ENCODE measurements around the gene LIPC.

The LIPC gene

DNA sequence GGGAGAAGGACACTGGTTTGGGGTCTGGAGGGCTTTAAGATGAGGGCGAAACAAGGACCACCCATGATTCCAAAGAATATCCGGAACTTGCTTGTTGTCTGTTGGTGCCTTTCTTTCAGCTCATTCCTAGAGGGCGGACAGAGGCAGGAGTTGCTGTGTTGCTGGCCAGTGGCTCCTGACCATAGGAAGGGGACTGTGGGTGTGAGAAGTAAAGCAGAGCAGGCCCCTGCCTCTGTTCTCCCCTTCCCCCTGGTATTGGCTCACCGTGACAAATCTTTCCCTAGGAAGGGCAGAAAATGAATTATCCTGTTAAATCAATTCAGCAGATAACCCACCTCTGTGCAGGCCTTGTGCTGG, 89.1 kb downstream of the LIPC start:
- DNase-seq, result no peak

DNA sequence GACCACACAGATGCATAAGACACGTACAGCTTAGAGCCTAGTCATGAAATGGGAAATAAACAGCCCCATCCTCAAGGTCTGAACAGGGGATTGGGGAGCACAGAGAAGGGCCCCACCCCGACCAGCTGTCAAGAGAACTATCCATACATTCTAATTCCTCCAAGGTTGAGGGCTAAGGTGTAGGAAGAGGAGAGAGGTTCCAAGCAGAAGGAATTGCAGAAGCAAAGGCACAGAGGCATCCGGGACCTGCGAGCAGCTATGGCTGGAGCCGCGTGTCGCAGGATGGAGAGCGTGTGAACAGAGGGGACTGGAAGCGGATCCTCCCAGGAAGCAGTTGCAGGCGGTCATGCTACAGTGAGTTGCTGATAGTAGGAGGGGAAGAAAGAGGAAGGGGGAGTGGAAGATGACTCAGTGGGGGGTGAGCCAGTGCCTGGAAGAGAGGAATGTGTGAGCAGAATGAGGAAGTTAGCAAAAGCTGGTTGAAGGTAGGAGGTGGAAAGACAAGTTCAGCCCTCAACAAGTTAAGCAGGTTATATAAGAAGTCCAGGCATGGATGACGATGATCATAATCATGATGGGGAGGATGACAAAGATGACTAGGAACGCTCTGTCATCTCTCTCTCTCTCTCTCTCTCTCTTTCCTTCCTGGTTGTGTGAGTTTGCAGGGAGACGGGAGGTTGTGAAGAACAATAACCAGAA, 89.7 kb downstream of the LIPC start:
- no peak for DNase-seq

DNA sequence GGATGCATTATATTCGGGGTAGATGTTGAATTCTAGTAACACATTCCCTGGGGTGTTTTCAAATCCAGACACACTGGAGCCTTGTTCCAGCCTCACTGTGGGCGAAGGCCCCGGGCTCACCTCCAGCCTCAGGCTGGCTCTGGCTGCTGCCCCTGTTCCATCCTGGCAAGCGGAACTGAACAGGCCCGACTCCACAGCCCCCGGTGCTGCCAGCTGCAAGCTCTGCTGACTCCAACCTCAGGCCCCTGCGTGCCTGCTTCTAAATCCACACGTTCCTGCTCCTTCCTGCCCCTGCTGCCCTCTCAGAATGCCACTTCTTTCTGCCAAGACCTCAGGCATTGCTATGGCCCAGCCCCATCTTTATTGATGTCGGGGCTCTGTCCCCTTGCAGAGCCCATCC, 90.6 kb downstream of the LIPC start:
- no peak for DNase-seq

DNA sequence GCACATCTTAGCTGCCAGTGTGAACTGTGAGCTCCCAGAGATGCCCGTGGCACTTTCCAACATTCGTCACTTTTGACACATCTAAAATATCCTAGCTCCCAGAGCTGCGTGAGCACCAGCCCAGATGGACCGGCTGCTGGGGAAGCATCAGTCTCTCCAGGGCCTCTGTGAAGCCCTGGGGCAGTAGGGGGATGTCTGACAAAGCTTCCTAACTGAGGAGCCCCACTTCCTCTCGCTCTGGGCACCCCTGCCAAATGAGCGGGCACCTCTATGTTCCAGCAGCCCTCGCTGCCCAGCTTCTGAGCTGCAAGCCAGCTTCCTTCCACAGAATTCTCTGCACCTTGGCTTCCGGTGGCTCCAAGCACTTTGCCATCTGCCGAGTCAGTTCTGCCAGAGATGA, 91.1 kb downstream of the LIPC start:
- DNase-seq, result no peak

DNA sequence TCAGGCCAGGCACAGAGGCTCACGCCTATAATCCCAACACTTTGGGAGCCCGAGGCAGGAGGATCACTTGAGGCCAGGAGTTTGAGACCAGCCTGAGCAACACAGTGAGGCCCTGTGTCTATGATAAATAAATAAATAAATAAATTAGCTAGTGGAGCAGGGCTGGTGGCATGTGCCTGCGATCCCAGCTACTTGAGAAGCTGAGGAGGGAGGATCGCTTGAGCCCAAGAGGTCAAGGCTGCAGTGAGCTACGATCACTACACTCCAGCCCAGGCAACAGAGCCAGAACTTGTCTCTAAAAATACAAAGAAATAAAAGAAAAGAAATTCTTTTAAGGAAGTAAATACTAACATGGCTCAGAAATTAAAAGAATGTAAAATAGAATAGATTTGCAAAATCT, 91.8 kb downstream of the LIPC start:
- no peak for DNase-seq

DNA sequence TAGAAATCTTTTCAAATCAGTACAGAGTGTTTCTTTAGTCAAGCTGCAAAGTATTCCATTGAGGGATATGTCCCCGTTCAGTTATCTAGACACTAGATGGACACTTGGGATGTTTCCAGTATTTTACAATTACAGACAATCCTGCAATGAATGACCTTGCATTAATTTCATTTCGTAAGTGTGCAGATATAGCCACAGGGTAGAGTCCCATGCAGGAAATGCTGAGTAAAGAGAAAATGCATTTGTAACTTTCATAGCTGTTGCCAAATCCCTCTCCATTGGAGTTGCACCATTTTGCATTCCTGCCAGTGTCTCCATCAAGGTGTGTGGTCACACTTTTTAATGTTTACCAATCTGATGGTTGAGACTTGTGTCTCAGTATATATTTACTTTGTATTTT, 92.5 kb downstream of the LIPC start:
- no peak for DNase-seq

DNA sequence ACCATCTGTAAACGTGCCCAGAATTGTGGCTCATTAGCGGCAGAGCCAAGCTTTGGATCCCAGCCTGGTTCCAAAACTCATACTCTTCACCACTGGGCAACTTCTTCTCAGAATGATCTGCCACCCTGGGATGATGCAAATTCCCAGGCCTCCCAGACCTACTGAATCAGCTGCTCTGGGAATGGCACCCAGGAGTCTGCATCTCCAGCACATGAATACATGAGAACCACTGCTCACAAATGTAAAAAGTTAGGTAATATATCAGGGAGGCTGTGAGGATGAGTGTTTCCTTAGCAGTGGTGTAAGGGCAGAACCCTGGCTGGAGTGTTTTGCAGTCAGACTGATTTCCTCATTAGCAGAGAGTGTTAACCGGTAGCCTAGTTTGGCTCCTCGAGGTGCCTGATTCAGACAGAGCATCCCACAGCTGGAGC, 94.2 kb downstream of the LIPC start:
- DNase-seq, result no peak

DNA sequence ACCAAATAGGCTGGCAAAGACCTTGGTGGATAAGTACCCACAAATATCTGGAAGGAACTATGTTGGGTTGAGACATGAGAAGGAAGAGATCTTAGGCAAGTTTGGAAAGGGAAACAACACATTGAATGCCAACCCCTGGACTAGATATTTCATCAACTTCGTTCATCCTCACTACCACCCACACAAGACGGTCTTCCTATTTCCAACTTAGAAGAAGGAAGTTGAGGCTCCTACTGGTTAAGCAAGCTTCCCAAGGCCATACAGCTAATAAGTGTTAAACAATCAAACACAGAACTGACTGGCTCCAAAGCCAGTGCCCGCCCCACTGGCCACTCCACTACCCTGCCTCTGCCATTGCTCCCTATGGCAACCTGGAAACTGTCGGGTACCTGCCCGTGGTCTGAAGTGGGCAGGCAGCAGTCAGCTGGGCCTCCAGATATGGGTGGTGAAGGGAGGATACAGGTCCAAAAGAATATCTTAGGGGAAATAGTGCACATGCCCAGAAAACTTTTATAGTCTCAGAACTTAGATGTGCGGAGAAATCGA, 94.9 kb downstream of the LIPC start:
- DNase-seq, result no peak

DNA sequence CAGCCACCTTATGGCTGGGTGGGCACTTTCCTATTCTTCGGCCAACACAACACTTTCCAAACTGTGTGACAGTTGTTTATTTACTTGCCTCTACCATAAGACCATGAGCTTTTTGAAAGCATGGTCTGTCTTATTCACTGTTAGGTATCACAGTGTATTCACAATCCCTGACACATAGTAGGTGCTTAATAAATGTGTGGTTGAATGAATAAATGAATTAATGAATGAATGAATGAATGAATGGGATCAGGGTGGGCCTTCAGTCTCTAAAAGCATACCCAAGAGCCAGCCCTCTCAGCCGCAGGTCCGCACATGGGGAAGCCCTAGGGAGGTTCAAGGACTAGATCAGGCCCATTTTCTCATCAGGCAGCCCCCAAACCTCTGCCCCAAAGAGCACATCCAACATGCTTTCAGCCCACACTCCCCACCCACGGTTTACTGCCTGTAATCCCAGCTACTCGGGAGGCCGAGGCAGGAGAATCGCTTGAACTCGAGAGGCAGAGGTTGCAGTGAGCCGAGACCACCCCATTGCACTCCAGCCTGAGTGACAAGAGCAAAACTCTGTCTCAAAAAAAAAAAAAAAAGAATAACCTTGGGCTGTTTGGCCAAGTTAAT, 95.9 kb downstream of the LIPC start:
- DNase-seq, result no peak

DNA sequence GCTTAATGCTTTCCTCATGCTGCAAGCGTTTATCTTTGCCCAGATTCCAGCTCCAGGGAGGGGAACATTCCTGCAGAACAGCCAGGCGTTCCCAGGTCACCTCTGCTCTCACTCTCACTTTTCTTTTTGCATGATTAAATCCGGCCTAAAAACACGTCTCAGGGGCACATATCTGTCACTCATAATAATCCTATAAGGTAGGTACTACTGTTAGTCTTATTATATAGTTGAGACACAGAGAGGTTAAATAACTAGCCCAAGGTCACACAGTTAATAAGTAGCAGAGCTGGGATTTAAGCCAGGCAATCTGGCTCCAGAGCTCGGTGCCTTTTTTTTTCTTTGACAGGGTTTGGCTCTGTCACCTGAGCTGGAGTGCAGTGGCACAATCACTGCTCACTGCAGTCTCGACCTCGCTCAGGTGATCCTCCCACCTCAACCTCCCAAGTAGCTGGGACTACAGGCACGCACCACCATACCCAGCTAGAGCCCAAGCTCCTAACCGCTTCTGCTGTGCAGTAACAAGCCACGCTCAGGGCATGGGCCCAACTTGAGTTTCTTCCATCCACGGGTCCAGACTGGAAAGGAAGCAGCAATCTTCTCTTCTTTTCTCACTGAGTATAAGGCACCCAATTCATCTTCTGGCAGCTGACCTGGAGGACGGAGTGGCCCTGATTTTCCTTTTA, 96.5 kb downstream of the LIPC start:
- DNase-seq, result no peak

DNA sequence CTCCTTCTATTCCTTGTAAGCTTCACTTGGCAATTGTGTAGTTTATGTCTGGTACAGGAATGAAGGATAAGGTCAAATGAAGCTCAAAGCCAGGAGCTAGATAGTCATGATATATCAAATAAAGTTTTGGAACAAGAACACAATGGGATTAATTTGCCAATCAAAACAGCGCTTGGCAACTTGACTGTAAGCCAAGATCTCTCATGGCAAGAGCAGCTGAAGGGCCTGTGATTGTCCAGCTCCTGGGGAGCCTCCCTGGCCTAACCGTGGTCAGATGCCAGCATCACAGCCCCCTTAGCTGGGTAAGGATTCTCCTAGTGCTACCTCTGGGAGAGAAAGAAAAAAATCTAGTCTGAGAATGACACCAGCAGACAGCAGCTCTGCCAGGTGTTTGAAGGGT, 97.2 kb downstream of the LIPC start:
- no peak for DNase-seq

DNA sequence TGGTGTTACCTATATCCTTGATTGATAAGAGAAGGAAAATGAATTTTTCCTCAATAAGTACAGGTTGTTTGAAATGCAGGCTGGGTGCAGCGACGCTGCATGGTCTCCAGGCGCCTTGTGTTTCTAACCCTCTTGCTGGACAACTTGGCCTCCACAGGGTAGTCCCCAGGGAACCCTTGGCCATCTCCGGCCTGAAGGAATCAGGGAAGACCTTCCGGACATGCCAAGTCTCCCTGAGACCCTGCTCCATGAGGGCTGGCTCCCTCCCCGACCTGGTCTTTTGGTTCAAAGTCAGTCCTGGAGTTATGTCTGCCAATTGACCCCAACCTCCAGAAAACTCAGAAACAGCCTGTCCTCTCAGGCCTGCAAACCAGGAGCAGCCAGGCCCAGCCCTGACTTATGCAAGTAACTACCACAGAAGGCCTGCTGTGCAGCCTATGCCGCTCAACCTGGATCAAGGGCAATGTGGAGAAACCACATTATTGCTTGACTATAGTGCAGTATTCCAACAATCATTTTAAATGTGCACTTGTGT, 98.3 kb downstream of the LIPC start:
- DNase-seq, result no peak

DNA sequence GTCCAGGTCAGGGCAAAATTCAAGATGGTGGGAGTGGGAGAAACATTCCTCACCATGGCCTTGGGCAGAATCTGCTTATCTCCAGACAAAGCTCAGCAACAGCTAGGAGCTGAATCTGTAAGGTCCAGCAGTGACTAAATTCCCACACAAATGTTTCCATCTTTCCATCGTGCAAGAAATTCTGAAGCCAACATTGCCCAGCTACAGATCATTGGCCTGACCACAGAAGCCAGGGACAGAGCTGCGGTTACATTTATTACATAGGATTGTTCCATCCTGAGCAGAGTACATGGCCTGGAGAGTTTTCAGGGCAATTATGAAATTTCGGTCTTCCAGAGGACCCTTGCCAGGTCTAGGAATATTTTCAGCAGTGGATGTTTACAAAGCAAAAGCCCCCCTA, 100.3 kb downstream of the LIPC start:
- no peak for DNase-seq

DNA sequence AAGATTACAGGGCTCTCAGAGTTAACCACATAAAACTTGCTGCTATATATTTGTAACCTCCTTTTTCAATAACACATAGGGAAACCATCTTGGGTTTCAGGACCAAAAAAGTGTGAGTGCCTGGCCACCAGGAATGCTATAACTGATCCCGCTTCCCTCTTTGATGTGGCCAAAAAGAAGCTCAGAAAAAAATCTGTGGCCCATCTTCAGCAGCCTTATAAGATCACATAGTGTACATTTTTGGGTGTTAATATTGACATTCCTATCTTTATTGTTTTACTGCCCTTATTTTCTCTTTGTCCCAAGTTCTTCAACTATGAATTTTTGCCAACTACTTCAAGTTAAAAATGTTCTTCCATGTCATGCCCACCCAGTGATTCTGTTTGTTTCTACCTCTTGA, 102.8 kb downstream of the LIPC start:
- no peak for DNase-seq

DNA sequence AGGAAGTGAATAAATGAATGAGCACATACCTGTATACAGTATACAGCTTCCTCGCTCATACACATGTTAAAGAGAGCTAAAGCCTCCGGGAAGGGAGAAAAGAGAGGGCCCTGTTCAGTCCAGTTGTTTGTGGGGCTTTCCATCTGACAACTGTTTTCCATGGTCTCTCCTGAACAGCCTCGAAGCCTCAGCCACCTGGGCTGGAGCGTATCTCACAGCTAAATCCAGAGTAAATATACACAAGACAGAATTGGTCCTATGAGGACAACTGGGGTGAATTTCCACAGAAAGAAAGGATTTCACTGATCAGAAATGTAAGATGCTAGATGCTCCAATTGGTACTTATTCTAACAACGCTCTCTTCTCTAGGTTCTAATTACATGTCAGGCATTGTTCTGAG, 103.5 kb downstream of the LIPC start:
- no peak for DNase-seq

DNA sequence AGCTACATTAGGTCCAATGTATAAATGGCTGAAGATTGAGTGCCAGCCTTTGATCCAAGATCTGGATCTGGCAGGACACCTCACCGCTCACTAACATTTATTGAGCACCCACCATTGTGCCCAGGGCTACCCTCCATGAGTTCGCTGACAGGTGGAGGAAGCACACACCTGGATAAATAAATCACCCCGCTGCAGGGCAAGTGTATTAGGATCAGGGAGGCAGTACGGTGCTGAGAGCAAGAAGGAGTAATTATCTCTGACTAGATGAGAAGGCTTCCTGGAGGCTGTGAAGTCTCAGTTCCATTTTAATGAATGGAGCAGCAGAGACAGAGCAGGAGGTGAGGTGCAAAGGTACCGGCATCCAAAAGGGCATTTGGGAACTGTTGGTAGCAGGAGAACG, 104.1 kb downstream of the LIPC start:
- no peak for DNase-seq

DNA sequence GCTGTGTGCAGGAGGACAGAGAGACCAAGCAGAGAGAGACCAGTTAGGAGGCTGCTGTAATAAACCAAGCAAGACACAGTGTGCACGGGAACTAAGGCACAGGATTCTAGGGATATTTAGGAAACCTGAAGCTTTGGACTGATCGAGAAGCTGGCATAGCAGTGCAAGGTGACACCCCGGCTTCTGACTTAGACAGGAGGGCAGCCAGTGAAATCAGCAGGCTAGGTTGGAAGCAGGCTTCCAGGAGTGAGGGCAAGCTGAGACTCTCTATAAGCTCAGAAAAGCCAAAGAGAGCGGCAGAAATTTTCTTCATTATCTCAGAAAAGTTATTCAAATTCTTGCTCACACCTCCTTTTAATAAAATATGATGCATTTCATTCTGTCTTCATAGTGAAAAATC, 104.6 kb downstream of the LIPC start:
- no peak for DNase-seq

DNA sequence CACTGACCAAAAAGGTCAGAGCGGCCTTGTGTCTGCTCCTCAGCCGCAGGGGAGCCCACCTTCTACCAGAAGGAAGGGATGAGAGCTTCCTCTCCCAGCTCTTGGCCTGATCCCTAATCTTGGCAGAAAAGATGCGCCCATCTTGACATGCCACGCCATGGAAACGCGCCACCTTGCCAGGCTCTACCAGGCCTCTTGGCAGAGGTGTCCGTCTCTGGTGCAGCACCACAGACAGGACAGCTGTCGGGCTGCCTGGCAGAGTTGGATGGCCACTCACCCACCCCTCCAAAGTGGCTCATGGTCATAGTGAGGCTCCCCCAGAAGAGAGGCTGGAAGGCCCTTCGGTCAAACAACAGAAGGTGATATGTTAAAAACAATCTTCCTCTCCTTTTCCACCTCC, 105.2 kb downstream of the LIPC start:
- no peak for DNase-seq

DNA sequence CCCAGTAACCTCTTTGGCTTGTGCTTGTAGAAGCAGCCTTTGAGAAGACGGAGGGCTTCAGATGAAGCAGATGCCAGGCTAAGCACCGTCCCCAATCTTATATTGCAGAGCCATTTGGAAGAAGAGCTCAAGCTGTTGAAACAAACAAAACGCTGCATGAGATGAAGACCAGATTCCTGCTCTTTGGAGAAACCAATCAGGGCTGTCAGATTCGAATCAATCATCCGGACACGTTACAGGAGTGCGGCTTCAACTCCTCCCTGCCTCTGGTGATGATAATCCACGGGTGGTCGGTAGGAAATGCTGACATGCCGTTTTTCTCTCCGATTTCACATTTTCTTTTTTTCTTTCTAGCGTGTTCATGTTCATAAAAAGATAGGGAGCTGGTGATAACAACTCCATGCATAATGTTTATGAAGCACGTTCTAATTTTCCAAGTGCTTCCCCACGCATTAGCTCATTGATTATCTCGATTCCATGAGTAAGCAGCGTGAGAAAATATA, 106.5 kb downstream of the LIPC start:
- no peak for DNase-seq

DNA sequence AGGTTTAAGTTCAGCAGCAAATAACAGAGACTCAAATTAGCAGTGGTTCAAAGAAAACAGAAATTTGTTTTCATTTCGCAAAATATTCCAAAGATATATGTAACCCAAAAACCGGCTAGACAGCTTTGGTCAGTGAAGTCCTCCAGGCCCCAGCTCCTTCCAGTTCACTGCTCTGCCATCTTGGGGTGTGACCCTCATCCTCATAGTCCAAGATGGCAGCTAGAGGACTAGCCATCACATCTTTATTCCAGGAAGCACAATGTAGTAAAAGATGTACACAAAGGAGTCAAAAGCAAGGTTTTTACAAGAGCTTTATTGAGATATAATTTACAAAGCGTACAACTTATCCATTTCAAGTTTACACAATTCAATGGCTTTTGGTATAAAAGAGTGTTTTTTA, 107.1 kb downstream of the LIPC start:
- DNase-seq, result no peak

DNA sequence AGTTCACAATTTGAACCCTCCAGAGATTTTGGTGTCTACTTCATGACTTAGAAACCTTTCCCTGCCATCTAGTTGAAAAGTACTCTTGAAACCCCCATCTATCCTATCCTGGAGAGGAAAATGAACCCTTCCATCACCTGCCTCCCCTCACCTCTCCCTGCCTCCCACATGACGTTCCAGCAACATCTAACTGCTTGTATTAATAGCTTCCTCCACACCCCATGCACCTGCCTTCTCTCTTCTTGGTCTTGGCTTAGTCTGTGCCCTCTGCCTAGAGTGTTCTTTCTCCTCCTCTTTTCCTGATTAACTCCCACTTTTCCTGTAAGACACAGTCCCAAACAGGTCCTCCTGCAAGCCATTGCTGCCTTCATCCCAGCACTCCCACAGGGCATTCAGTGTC, 107.8 kb downstream of the LIPC start:
- DNase-seq, result no peak

DNA sequence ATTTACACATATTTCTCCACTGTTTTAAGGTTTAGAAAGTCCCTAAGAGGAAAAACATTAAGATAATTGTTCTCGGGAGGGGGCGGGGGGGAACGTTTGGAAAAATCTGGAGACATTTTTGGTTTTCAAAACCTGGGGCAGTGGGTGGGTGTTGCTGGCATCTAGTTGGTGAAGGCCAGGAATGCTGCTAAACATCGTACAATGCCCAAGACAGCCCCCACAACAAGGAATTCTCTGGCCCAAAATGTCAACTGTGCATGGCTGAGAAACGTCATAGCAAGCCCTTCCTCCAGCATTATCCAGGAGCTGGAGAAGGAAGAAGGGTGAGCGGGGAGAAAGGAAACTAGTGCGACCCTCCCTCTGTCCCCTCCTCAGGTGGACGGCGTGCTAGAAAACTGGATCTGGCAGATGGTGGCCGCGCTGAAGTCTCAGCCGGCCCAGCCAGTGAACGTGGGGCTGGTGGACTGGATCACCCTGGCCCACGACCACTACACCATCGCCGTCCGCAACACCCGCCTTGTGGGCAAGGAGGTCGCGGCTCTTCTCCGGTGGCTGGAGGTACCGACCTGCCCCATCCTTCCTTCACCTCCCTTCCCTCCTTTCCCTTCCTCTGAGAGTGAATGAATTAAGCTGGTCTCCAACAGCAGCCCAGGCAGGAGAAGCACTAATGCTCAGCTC, 109.8 kb downstream of the LIPC start:
- DNase-seq, result no peak

DNA sequence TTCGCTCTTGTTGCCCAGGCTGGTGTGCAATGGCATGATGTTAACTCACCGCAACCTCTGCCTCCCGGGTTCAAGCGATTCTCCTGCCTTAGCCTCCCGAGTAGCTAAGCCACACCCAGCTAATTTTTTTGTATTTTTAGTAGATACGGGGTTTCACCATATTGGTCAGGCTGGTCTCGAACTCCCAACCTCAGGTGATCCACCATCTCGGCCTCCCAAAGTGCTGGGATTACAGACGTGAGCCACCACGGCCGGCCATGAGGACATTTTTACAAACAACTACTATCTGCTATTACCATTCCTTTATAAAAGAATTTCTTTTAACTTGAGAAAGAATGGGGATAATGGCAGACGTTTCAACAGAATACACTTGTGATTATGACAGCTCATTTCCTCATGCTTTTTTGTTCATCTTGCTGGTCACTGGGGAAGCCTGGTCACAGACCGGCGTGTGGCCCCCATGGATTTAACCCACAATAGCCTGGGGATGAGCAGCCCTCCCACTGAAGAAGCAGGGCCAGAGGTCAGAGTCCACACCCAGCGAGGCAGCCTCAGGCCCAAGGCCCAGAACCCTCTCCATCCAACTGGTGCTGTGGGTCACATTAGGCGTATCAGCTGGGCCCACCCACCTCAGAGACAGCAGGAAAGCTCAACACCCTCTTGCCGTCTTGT, 112.0 kb downstream of the LIPC start:
- no peak for DNase-seq

All from CD4-positive, alpha-beta T cell treated with Interleukin-6 for 4 hours (primary cell).